ENCODE measurements around the gene IGFBP1. TPM values are rescaled to one million over a fixed set of nuclear protein-coding genes. Genes with fewer than 3 reads are reported as not detected.
A peak's percentile ranks its signal among the peaks of the same experiment; 100 is the strongest.

The IGFBP1 gene
- total RNA-seq, 1 donor from 2014 or later: not detected

DNA sequence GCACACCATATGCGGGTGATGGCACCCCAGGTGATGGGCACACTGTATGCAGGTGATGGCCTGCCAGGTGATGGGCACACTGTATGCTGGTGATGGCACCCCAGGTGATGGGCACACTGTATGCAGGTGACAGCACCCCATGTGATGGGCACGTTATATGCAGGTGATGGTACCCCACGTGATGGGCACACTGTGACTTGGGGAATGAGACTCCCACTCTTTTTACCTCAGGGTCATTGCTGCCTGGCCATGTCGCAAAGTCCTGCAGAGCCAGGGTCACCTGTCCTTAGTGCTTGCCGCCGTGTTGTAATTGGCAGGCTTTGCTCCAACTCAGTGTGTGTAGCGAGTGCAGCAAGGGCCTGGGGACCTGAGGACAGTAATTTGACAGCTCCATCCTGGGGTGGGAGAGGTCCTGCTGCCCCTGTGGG is 7.8 kb upstream of the IGFBP1 start:
- DNase-seq (ENCODE audit: low read depth in 2 of 2): no peak

DNA sequence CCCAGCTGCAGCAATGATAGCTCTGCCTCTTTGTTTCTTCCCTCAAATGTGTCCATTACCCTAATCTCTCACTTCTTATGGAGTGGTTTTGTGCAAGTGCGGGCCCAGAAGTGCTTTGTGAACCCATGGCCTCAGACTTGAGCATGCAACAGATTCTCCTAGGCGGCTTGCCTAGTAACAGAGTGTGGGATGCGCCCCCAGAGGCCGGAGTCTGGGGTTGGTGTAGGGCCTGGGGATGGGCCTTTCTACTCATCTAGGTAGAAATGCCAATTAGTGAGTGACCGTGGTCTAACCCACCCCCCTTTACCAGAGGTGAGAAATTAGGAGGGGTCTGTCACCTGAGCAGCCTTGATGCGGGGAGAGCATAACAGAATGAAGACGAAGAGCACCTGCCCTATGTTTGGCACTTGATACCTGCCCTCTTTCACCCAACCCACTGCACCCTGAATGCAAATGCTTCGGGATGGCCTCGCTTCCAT is 7.0 kb upstream of the IGFBP1 start:
- DNase-seq (ENCODE audit: low read depth in 2 of 2): no peak

DNA sequence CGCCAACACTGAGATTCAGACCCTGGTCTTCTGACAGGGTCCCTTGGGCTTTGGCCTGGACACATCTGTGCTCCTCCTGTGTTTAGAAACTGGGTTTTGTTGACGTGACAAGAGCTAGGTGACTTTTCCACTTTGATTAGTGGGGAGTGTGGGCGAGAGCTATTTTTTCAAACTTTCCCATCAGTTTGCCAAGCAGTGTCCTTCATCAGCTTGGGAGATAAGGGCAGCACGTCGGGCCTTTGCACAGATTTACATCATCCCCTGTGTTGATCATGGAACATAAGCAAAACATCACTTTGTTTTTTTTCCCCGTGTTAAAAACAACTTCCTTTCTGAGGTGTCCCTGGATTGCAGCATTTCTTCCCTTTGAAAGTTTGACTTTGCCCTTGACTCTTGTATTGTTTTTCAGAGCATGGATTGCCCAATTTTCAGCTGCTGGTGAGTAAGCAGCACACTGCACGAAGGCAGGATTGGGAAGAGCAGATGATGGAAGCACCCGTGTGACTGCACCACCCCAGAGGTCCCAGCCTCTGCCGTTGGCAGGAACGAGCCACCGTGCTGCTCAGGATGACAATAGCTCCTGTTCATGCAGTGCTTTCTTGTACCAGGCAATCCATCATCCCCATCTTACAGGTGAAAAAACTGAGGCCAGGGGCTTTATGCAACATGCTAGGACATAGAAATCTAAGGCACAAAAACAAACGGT is 6.4 kb upstream of the IGFBP1 start:
- DNase-seq (ENCODE audit: low read depth in 2 of 2): peak; percentile 33 to 56

DNA sequence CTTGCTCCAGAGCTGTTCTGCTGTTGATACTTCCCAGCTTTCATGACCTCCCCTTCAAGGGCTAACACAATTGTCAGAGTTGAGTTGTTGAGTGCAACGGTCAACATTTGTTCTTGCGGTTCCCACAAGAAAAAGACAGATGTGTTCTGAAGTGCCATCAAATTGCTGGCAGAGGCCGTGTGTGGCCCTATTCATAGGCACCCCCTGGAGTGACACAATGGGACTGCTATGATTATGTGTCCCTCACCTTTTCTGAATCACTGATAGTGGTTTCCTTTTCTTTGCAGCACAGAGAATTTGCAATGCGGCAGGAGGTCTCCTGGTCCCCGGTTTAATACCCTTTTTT is 5.8 kb upstream of the IGFBP1 start:
- no peak for DNase-seq (ENCODE audit: low read depth in 2 of 2)

DNA sequence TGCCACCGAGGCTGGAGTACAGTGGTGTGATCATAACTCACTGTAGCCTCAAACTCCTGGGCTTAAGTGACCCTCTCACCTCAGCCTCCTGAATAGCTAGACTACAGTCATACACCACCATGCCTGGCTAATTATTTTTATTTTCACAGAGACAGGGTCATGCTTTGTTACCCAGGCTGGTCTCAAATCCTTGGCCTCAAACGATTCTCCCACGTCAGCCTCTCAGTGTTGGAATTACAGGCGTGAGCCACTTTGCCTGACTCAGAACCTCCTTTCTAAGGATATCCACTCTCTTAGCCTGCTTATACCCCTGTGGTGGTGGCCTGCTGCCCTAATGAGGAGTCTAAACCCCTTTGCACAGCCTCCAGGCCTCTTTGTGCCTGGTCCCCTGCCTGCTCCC is 4.2 kb upstream of the IGFBP1 start:
- DNase-seq (ENCODE audit: low read depth in 2 of 2): no peak

DNA sequence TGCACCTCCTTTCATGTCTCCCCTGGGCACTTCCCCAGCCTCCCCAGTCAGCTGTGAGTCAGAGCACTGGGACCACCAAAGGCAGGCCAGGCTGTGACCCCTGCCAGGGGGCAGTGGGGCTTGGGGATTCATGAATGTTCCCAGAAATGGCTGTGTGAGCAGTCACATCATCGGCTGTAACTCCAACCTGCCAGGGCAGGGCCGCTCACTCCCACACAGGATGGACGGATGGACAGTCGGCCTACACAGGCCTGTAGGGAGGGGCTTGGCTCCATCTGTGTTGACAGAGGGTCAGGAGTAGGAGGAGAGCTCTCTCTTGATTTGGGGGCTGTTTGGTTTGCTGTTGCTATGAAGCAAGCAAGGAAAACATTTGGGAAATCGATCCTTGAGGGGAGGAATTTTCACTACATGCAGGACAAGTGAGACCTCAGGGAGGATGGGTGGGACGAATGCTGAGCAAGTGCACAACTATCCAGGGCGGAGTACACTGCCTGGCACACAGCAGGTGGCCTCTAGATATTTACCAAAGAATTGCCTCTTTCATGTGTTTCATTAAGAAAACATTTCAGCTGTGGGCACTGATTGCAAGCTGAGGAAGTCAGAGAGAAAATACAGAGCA is 2.9 kb upstream of the IGFBP1 start:
- peak in 1 of 2 donors; percentile 11 for DNase-seq (ENCODE audit: low read depth in 2 of 2)

DNA sequence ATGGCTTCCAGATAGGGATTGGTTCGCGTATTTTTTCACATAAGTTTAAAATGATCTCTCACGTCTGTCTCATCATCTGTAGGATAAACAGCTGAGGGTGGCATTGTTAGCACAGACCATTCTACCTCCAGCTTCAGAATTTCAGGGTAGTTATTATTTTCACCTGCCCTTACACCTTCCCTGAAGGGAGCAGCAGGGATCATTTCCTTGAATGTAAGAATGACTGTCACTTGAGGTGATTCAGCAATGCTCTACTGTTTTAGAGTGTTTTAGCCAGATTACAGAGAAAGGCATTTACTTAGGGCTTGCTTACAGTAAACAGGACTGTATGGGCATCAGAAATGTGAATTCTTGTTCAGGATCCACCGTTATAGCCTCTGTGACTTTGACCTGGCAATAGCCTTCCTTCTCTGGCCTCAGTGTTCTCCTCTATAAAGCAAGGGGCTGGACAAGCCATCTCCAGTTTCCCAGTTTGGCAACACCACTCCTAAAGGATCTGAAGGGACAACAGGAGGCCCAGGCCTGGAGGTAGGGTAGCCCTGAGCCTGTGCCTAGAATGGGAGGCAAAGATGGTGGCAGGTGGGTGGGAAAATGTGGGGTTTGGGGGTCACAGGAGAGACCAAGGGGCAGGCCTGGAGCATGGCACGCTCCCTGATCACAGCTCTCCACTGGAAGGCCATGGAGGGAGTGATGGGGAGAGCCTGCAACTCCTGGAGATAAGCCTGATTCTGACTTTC is 1.2 kb upstream of the IGFBP1 start:
- DNase-seq (ENCODE audit: low read depth in 2 of 2): no peak

DNA sequence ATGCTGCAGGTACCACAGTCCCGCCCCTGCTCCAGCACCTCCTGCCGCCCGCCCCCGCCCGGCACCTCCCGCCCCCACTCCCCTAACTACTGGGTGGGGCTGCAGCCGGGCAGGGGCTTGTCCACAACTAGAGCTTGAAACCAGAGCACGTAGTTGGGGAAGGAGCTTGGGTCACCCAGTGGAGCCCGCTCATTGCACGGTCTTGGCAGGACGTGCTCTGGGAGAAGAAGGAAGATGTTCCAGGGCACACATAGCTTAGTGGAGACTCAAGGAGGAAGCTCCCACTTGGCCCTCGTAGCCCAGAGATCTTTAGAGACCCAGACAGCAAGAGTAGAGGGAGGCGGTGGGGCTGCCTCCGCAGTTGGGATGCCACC is 692 bp downstream of the IGFBP1 start:
- peak in 1 of 2 donors; percentile 18 for DNase-seq (ENCODE audit: low read depth in 2 of 2)

DNA sequence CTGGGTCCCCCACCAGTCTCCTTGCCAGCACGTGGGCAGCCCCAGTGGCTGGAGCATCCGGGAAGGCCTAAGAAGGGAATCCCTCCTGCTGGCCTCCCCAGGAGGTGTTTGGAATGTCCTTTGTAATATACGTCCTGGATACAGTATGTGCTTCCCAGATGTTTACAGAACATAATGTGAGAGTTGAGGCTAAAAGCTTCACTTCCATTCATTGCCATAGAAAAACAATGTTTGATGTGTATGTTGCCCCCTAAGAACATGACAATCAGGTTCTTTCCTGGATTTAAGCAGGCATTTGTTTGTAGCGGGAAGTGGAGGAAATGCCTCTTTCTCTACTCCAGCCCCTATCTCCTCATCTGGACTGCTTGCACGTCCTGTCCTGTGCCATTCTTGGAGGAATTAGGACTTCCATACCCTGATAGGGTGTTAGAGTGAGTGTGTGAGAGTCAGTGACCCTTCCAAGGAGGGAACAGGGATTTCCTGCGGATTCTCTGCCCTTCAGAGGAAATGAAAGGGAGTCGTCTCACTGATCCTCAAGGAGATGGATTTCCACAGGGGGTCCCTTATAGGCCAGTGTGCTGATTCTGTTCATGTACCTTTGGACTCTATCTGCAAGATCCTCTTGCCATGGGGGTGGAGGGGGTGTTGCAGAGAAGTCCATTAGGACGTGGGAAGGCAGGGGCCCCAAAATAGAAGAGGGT is 1.2 kb downstream of the IGFBP1 start:
- DNase-seq (ENCODE audit: low read depth in 2 of 2): peak in 1 of 2 donors; percentile 42

DNA sequence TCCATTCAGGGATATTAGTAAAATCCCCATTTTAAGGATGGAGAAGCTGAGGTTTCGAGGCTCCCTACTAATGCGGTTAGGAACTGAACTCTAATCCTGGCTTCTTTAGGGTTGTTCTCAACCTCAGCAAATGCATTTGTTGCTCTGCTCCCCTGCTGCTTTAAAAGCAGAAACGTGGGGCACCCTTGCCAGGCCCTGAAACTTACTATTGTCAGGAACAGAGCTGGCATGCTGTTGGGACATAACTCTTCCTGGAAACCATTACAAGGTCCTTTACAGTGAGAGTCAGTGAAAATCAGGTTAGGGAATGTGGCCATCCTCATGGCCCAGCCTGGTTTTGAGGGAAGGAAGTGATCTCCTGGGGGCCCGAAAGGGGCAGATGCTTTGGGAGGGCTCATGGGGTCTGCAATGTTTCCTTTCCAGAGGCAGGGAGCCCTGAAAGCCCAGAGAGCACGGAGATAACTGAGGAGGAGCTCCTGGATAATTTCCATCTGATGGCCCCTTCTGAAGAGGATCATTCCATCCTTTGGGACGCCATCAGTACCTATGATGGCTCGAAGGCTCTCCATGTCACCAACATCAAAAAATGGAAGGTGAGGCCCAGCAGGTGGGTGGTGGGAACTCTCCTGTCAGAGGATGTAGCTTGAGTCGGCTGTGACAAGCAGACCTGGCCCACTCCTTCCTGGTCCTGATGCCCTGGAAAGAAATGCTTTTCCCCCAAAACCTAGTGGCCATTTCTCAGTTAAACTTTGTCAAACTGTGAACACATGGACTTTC is 2.0 kb downstream of the IGFBP1 start:
- DNase-seq (ENCODE audit: low read depth in 2 of 2): no peak

DNA sequence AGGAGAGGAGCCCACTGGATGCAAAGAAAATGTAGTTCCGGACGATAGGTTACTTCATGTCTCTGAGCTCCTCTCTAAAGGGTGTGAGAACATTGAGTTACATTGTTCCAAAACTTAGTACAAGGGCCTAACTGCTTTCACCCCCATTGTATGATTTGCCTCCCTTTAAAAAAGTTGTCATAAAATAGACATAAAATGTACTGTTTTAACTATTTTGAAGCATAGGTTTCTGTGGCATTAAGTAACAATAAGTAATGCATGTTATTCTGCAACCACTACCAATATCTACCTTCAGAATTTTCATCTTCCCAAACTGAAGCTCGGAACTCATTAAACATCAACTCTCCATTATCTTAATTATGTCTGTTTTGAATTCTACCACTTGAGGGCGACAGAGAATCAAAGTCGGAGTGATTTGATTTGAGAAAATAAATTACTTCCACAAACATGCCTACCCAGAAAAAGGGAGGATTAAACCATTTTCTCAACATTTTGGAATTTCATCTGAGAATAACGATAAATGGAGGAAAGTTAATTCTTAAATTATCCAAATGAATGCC is 2.7 kb downstream of the IGFBP1 start:
- DNase-seq (ENCODE audit: low read depth in 2 of 2): peak; percentile 16 to 47

DNA sequence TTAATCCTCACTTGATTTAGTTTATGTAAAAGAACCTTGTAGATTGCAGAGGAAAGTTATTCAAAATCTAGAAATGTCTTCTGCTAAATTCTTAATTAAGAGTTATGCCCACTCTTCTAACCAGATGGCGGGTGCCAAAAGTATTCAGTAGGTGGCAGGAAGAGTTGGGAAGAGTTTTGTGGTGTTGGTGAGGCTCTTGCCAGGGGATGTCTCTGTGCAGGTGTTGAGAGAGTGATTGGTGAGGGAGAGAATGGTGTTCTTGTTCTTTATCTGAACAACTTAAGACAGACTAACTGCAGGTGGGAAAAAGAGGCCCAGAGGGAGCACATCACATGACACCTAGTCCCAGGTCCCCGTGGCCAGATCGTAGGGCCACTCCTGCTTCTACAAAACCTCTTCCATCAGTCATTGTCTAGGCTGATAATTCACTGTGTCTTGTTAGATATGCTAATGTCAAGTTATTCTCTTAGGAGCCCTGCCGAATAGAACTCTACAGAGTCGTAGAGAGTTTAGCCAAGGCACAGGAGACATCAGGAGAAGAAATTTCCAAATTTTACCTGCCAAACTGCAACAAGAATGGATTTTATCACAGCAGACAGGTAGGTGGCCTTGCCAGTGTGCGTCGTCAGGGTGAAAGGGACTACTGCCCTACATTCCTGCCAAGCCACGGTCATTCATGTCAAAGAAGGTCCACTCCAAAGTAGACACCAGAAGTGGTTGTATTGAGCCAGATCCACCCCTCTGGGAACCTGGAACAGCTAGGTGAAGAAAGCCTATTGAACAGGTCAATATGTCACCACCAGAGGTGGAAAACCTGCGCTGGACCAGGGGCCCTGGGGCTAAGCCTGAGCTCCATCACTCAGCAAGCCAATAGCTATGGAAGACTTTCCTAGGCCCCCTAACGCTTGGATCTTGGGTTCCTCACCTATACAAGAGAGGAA is 3.4 kb downstream of the IGFBP1 start:
- DNase-seq (ENCODE audit: low read depth in 2 of 2): no peak

DNA sequence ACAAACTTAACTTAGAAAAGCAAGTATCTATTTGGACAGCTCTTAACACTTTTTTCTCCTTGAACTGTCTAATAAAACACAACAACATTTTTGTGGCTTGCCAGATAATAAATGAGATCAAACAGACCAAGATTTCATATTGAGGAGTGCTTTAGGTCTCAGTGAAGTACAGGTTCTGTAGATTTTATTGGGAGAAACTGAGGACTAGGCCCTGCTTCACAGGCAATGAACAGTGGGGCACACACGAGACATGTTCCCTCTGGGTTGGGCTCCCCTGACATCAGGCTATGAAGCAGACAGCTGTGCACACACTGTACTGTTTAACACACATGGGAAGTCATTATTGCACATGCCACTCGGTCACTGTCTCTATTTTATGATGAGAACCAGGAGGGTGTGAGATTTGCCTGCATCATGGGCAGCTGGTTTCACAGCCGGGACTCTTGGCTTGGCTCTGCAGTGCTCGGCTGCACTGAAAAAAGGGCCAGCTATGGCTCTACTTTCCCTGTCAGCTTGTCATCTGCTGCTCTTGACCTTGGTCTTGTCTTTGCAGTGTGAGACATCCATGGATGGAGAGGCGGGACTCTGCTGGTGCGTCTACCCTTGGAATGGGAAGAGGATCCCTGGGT is 4.2 kb downstream of the IGFBP1 start:
- DNase-seq (ENCODE audit: low read depth in 2 of 2): no peak

DNA sequence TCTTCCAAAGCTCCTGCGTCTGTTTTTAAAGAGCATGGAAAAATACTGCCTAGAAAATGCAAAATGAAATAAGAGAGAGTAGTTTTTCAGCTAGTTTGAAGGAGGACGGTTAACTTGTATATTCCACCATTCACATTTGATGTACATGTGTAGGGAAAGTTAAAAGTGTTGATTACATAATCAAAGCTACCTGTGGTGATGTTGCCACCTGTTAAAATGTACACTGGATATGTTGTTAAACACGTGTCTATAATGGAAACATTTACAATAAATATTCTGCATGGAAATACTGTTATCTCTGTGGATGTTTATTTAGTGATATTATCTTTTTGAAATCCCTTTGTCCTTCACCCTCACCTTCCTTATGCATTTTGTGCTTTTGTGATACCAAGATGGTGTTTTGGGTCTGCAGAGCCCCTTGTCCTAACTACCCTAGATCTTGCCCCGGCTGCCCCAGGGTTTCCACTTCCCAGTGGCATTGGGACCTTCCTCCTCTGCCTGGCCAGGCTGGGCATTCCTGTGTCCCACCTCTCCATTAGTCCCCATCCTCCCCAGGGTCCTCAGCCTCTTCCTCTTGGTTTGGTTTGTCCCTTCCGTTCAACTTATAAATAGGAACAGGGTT is 5.2 kb downstream of the IGFBP1 start:
- no peak for DNase-seq (ENCODE audit: low read depth in 2 of 2)

DNA sequence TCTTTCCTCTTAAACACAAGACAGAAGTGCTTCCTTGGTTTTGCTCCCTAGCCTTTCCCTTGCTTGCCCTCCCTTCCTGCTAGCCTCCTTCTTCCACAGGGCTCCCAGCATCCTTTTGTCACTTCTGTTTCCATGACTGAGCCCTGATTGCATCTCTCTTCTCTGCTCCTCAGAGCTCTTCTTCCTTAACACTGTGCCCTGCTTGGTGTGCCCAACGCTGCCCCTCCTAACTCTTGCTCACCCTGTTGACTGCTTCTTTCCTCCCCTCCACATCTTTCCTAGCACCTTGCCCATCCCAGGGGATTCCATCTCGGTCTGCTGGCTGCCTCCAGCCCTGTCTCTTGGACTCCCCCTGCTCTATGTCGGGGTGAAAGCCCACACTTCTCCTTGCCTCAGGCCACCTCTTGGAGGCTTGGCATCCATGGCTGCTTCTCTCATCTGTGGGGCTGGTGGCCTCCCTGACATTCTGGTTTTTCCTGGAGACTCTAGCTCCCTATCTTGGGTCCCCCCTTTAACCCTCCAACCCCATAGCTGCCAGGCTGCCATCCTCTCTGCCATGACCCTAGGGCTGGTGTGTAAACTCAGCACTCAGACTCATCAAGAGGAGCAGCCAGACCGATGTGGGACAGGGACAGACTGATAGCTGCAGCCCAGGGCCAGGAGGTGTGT is 5.8 kb downstream of the IGFBP1 start:
- no peak for DNase-seq (ENCODE audit: low read depth in 2 of 2)

DNA sequence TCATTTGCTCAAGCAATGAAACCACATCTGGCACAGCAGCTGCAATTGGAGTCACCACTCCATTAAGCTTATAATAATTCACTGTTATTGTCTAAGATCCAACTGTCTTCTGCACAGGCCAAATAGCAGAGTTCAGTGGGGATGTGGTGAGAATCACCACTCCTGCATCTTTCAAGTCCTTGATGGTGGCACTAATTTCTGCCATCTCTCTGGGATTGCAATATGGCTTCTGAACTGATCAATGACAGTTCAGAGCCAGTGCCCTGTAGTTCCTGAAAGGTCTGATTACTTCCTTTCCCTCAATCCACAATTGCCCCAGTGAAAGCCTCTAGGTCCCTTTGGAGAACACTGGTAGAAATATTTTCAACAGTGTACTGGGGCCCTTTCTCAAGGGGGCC is 6.4 kb downstream of the IGFBP1 start:
- no peak for DNase-seq (ENCODE audit: low read depth in 2 of 2)

DNA sequence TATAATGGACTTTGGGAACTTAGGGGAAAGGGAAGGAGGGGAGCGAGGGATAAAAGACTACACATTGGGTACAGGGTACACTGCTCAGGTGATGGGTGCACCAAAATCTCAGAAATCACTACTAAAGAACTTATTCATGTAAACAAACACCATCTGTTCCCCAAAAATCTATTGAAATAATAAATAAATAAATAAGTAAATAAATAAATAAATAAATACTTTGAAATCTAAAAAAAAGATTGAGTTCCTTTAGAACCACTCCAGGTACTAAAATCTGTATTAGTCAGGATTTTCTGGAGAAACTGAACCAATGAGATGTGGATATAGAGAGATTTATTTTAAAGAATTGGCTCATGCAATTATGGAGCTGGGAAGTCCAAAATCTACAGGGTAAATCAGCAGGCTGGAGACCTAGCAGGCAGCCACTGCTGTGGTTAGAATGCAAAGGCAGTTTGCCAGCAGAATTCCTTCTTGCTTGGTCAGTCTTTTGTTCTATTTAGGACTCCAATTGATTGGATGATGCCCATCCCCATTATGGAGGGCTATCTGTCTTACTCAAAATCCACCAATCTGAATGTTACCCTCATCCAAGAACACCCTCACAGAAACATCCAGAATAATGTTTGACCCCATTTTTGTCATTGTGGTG is 8.9 kb downstream of the IGFBP1 start:
- no peak for DNase-seq (ENCODE audit: low read depth in 2 of 2)

DNA sequence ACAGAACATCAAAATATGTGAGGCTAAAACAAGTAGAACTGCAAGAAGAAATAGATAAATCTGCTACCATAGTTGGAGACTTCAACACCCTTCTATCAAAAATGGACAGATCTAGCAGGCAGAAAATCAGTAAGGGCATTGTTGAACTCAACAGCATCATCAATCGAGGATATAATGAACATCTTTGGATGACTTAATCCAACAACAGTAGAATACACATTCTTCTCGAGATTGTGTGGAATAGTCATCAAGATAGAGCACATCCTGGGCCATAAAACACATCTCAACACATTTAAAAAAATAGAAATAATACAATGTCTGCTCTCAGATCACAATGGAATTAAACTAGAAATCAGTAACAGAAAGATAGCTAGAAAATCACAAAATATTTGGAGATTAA is 9.9 kb downstream of the IGFBP1 start:
- DNase-seq (ENCODE audit: low read depth in 2 of 2): no peak
